Osteoblast (primary cell): ENCODE results near the gene MARCHF2. TPM values are rescaled to one million over a fixed set of nuclear protein-coding genes. Genes with fewer than 3 reads are reported as not detected.

ENCODE experiments used
- DNase-seq: peaks from one replicate; pipeline ENCODE4 v3.0.0; 2011; ENCODE audit warnings: low spot score, mixed read lengths; ENCODE audit not compliant: insufficient read length; ENCODE audit errors: missing footprints
- H2AFZ ChIP-seq: 2 replicates; pipeline ENCODE4 v1.6.0; 2011; ENCODE audit warnings: mild to moderate bottlenecking, low read length
- H3K27ac ChIP-seq: 2 replicates; pipeline ENCODE4 v1.5.1; 2011; ENCODE audit warnings: mild to moderate bottlenecking, low read depth, low read length, moderate library complexity
- H3K27me3 ChIP-seq: 2 replicates; pipeline ENCODE4 v1.6.0; 2012; ENCODE audit warnings: mild to moderate bottlenecking, control low read depth, inconsistent platforms, low read length, moderate library complexity; ENCODE audit not compliant: insufficient read depth
- H3K36me3 ChIP-seq: 2 replicates; pipeline ENCODE4 v1.5.1; 2011; ENCODE audit warnings: mild to moderate bottlenecking, low read length, control low read depth, moderate library complexity; ENCODE audit not compliant: insufficient read depth
- H3K4me1 ChIP-seq: 2 replicates; pipeline ENCODE4 v1.5.1; 2011; ENCODE audit warnings: mild to moderate bottlenecking, low read length, control low read depth, moderate library complexity; ENCODE audit not compliant: insufficient read depth
- H3K4me2 ChIP-seq: 2 replicates; pipeline ENCODE4 v1.6.0; 2011; ENCODE audit warnings: mild to moderate bottlenecking, low read length; ENCODE audit not compliant: insufficient read depth
- H3K4me3 ChIP-seq: fragments of 200-600 bp; sonication (generic); 3 replicates; pipeline ENCODE4 v1.5.1; 2012; ENCODE audit warnings: mild to moderate bottlenecking, low read length, inconsistent platforms; ENCODE audit not compliant: insufficient read depth
- H3K79me2 ChIP-seq: 2 replicates; pipeline ENCODE4 v1.6.0; 2012; ENCODE audit warnings: mild to moderate bottlenecking, low read length, control low read depth, inconsistent platforms; ENCODE audit not compliant: insufficient read depth
- H3K9me3 ChIP-seq: 2 replicates; pipeline ENCODE4 v1.5.1; 2011; ENCODE audit warnings: low read depth, low read length, control low read depth
- H4K20me1 ChIP-seq: 2 replicates; pipeline ENCODE4 v1.6.0; 2012; ENCODE audit warnings: mild to moderate bottlenecking, low read length, control low read depth; ENCODE audit not compliant: insufficient read depth
- total RNA-seq: library from RNA; depleted of rRNA; stranded (reverse); fragments of >200 nt; gene quantifications from 2 replicates; pipeline ENCODE4 v1.2.3, GENCODE V29; 2012
- TF ChIP-seq, protein P1 (sequence below): IDR thresholded peaks from 2 replicates; pipeline ENCODE4 v1.5.1; 2011; ENCODE audit warnings: mild to moderate bottlenecking, low read depth, low read length, moderate library complexity; ENCODE audit errors: extremely low read depth

Gene MARCHF2
- total RNA-seq, 1 donor: 69.8 TPM

DNA sequence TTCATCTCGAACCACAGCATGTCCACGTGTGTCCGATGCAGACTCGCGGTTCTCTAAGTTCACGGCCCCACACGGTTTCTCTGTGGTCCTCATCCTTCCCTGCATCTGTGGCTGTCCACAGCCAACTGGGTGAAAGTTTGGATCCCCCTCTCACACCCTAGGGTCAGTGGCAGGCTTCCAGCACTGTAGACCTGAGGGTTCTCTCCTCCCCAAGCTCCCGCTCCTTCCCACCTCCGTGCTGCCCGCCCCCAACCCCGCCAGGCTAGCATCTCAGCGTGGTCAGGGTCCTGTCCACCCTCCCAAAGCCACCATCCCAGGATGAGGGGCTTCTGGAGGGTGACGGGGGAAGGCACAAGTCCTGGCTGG is 46.2 kb upstream of the MARCHF2 start:
- peak; percentile 90 for DNase-seq
- Histone ChIP-seq H2AFZ (peak overlapping the region; percentile 25), H3K27ac (peak overlapping the region; percentile 48), H3K79me2 (no peaks in the 10 kb centered on the region), H3K9me3 (no peaks in the 10 kb centered on the region), H3K4me3 (peak overlapping the region; percentile 68), H3K36me3 (peaks cover 24% of the 10 kb centered on the region), H4K20me1 (peaks cover 24% of the 10 kb centered on the region), H3K27me3 (no peaks in the 10 kb centered on the region), H3K4me1 (peaks cover 48% of the 10 kb centered on the region), H3K4me2 (peak overlapping the region; percentile 83)
- TF ChIP-seq, protein P1, sequence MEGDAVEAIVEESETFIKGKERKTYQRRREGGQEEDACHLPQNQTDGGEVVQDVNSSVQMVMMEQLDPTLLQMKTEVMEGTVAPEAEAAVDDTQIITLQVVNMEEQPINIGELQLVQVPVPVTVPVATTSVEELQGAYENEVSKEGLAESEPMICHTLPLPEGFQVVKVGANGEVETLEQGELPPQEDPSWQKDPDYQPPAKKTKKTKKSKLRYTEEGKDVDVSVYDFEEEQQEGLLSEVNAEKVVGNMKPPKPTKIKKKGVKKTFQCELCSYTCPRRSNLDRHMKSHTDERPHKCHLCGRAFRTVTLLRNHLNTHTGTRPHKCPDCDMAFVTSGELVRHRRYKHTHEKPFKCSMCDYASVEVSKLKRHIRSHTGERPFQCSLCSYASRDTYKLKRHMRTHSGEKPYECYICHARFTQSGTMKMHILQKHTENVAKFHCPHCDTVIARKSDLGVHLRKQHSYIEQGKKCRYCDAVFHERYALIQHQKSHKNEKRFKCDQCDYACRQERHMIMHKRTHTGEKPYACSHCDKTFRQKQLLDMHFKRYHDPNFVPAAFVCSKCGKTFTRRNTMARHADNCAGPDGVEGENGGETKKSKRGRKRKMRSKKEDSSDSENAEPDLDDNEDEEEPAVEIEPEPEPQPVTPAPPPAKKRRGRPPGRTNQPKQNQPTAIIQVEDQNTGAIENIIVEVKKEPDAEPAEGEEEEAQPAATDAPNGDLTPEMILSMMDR: no peak

DNA sequence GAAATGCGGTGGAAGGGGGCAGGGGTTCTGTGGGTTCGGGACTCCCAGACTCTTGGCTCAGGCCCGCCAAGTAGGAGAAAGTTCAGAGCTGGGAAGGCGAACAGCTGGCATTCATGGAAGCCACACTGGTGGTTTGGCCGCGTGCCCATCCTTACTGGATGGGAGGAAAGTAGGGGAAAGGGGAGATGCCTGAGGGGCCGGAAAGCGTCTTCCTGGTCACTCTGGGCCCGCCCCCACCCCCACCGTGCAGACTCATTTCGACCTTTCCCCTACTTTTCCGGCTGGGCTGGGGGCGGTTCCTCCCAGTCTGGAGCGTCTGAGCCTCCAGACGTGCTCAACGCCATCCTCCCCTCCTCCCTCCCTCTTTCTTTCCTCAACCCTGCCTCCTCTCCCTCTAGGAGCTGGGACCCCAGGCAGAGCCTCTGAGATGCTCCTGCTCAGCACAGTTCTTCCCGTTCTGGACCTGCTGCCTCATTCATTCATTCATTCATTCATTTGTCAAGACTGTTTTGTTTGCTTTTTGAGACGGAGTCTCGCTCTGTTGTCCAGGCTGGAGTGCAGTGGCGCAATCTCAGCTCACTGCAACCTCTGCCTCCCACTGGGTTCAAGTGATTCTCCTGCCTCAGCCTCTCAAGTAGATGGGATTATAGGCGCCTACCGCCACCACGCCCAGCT is 45.6 kb upstream of the MARCHF2 start:
- TF ChIP-seq, protein P1: no peak
- peak overlapping the region; percentile 83 for H3K4me2 ChIP-seq
- peak overlapping the region; percentile 68 for H3K4me3 ChIP-seq
- H4K20me1 ChIP-seq: peaks cover 24% of the 10 kb centered on the region
- H3K9me3 ChIP-seq: no peaks in the 10 kb centered on the region
- peak; percentile 99 for DNase-seq
- H3K79me2 ChIP-seq: no peaks in the 10 kb centered on the region
- H3K27me3 ChIP-seq: no peaks in the 10 kb centered on the region
- no peak overlapping the region for H2AFZ ChIP-seq
- H3K27ac ChIP-seq: peak overlapping the region; percentile 51
- peaks cover 24% of the 10 kb centered on the region for H3K36me3 ChIP-seq
- peaks cover 43% of the 10 kb centered on the region for H3K4me1 ChIP-seq

DNA sequence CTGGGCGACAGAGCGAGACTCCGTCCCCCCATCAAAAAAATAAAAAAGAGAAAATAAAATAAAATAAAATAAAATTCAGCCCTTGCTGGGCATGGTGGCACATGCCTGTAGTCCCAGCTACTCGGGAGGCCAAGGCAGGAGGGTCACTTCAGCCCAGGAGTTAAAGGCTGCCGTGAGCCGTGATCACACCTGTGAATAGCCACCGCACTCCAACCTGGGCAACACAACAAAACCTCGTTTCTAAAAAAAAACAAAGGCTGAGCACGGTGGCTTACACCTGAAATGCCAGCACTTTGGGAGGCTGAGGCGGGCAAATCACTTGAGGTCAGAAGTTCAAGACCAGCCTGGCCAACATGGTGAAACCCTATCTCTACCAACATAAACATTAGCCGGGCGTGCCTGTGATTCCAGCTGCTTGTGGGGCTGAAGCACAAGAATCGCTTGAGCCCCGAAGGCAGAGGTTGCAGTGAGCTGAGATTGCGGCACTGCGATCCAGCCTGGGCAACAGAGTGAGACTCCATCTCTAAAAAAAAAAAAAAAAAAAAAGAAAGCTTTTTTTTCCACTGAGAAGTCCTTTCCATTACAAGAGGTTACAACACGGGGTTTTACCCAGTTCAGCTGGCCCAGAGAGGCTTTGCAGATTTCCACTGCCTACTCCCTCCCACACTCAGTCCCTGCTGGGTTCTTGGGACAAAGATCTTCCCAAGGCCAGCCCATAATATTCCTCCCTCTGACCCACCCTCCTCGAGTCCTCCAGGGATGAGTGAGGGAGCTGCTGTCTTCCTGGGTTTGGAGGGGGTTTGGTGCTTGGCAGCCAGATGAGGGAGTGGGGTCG is 42.7 kb upstream of the MARCHF2 start:
- no peak overlapping the region for H3K4me2 ChIP-seq
- peaks cover 29% of the 10 kb centered on the region for H3K4me1 ChIP-seq
- DNase-seq: peak; percentile 84
- H3K4me3 ChIP-seq: no peak overlapping the region
- no peaks in the 10 kb centered on the region for H3K9me3 ChIP-seq
- TF ChIP-seq, protein P1: no peak
- no peak overlapping the region for H3K27ac ChIP-seq
- no peaks in the 10 kb centered on the region for H3K79me2 ChIP-seq
- peaks cover 28% of the 10 kb centered on the region for H4K20me1 ChIP-seq
- H2AFZ ChIP-seq: no peak overlapping the region
- H3K27me3 ChIP-seq: no peaks in the 10 kb centered on the region
- peaks cover 41% of the 10 kb centered on the region for H3K36me3 ChIP-seq
